HUES48 (cell line): Measurements from ENCODE around the gene FBXW7.

Source experiments
- H3K27ac ChIP-seq: one replicate; pipeline ENCODE4 v1.7.0; 2013; ENCODE audit warnings: low read depth, low read length, inconsistent platforms
- H3K27me3 ChIP-seq: 2 replicates; pipeline ENCODE4 v1.6.1; 2013; ENCODE audit warnings: mild to moderate bottlenecking, low read length; ENCODE audit not compliant: control insufficient read depth, insufficient read depth
- H3K36me3 ChIP-seq: 2 replicates; pipeline ENCODE4 v1.6.1; 2013; ENCODE audit warnings: low read length; ENCODE audit not compliant: control insufficient read depth, insufficient read depth
- H3K4me1 ChIP-seq: 2 replicates; pipeline ENCODE4 v1.6.1; 2013; ENCODE audit warnings: mild to moderate bottlenecking, low read length; ENCODE audit not compliant: control insufficient read depth, insufficient read depth
- H3K4me3 ChIP-seq: 2 replicates; pipeline ENCODE4 v1.5.1; 2013; ENCODE audit warnings: mild to moderate bottlenecking, low read depth, low read length
- H3K9ac ChIP-seq: 2 replicates; pipeline ENCODE4 v1.6.1; 2013; ENCODE audit warnings: mild to moderate bottlenecking, low read depth, low read length, moderate library complexity
- H3K9me3 ChIP-seq: 2 replicates; pipeline ENCODE4 v1.6.1; 2013; ENCODE audit warnings: low read length; ENCODE audit not compliant: control insufficient read depth, insufficient read depth

The FBXW7 gene

GRCh38 chr4:152535903-152536544, at the start of gene FBXW7:
Gene FBXW7 (minus strand): TSS chr4:152536092. CDS start chr4:152411803, 124,289 bp downstream.
- peak within 1 kb of the TSS; percentile 85 for H3K9ac ChIP-seq
- H3K4me1 ChIP-seq, result peaks cover 20% of the 10 kb centered on the region
- H3K27ac ChIP-seq, result peak within 1 kb of the TSS; percentile 92
- H3K4me3 ChIP-seq, result peak within 1 kb of the TSS; percentile 81
- peaks cover 16% of the 10 kb centered on the region for H3K36me3 ChIP-seq
- H3K9me3 ChIP-seq, result peaks cover 3% of the 10 kb centered on the region; the same call in 1 of the 2 replicates
- H3K27me3 ChIP-seq, result no peaks in the 10 kb centered on the region; the same call in 1 of the 2 replicates

GRCh38 chr4:152585023-152585441, 49.1 kb upstream of the FBXW7 start:
- no peaks in the 10 kb centered on the region for H3K36me3 ChIP-seq

GRCh38 chr4:152581536-152582160, 45.8 kb upstream of the FBXW7 start:
- no peak overlapping the region for H3K4me3 ChIP-seq
- no peak overlapping the region for H3K9ac ChIP-seq
- H3K27me3 ChIP-seq, result no peaks in the 10 kb centered on the region
- 0 out of 2 replicates have a peak, but pooled peaks cover 9% of the 10 kb centered on the region for H3K4me1 ChIP-seq
- H3K36me3 ChIP-seq, result no peaks in the 10 kb centered on the region
- no peak overlapping the region for H3K27ac ChIP-seq
- no peaks in the 10 kb centered on the region for H3K9me3 ChIP-seq

More at GRCh38 chr4:152585023-152585441, 49.1 kb upstream of the FBXW7 start:
- no peak overlapping the region for H3K9ac ChIP-seq
- H3K27ac ChIP-seq, result no peak overlapping the region
- H3K9me3 ChIP-seq, result no peaks in the 10 kb centered on the region
- no peaks in the 10 kb centered on the region for H3K27me3 ChIP-seq
- H3K4me3 ChIP-seq, result no peak overlapping the region
- H3K4me1 ChIP-seq, result no peaks in the 10 kb centered on the region

GRCh38 chr4:152579916-152580315, 44.0 kb upstream of the FBXW7 start:
- H3K9me3 ChIP-seq, result no peaks in the 10 kb centered on the region
- H3K36me3 ChIP-seq, result no peaks in the 10 kb centered on the region
- no peaks in the 10 kb centered on the region for H3K27me3 ChIP-seq
- H3K27ac ChIP-seq, result no peak overlapping the region
- no peak overlapping the region for H3K4me3 ChIP-seq
- H3K9ac ChIP-seq, result no peak overlapping the region
- H3K4me1 ChIP-seq, result 0 out of 2 replicates have a peak, but pooled peaks cover 9% of the 10 kb centered on the region

GRCh38 chr4:152579107-152579764, 43.3 kb upstream of the FBXW7 start:
- no peak overlapping the region for H3K4me3 ChIP-seq
- no peaks in the 10 kb centered on the region for H3K9me3 ChIP-seq
- H3K36me3 ChIP-seq, result no peaks in the 10 kb centered on the region
- 0 out of 2 replicates have a peak, but pooled peaks cover 9% of the 10 kb centered on the region for H3K4me1 ChIP-seq
- H3K27ac ChIP-seq, result no peak overlapping the region
- no peak overlapping the region for H3K9ac ChIP-seq
- H3K27me3 ChIP-seq, result no peaks in the 10 kb centered on the region

- Histone ChIP-seq H3K4me3 (no peak overlapping the region), H3K27me3 (no peaks in the 10 kb centered on the region), H3K27ac (no peak overlapping the region), H3K36me3 (no peaks in the 10 kb centered on the region), H3K9ac (no peak overlapping the region), H3K9me3 (no peaks in the 10 kb centered on the region), H3K4me1 (0 out of 2 replicates have a peak, but pooled peaks cover 9% of the 10 kb centered on the region)
These were observed 42.8 kb upstream of the FBXW7 start for GRCh38 chr4:152578670-152579069.

- Histone ChIP-seq H3K27me3 (no peaks in the 10 kb centered on the region), H3K4me1 (0 out of 2 replicates have a peak, but pooled peaks cover 9% of the 10 kb centered on the region), H3K27ac (no peak overlapping the region), H3K9ac (no peak overlapping the region), H3K4me3 (no peak overlapping the region), H3K9me3 (no peaks in the 10 kb centered on the region), H3K36me3 (no peaks in the 10 kb centered on the region)
These were observed 42.0 kb upstream of the FBXW7 start for GRCh38 chr4:152577708-152578396.

GRCh38 chr4:152575533-152575932, 39.6 kb upstream of the FBXW7 start:
- H3K9ac ChIP-seq, result no peak overlapping the region
- H3K27ac ChIP-seq, result no peak overlapping the region
- H3K36me3 ChIP-seq, result no peaks in the 10 kb centered on the region
- 0 out of 2 replicates have a peak, but pooled peaks cover 9% of the 10 kb centered on the region for H3K4me1 ChIP-seq
- no peaks in the 10 kb centered on the region for H3K27me3 ChIP-seq
- H3K9me3 ChIP-seq, result no peaks in the 10 kb centered on the region
- H3K4me3 ChIP-seq, result no peak overlapping the region

GRCh38 chr4:152573861-152574260, 38.0 kb upstream of the FBXW7 start:
- H3K4me1 ChIP-seq, result 0 out of 2 replicates have a peak, but pooled peaks cover 8% of the 10 kb centered on the region
- no peak overlapping the region for H3K9ac ChIP-seq
- no peak overlapping the region for H3K4me3 ChIP-seq
- no peaks in the 10 kb centered on the region for H3K36me3 ChIP-seq
- no peak overlapping the region for H3K27ac ChIP-seq
- no peaks in the 10 kb centered on the region for H3K27me3 ChIP-seq
- H3K9me3 ChIP-seq, result no peaks in the 10 kb centered on the region

GRCh38 chr4:152572417-152573086, 36.7 kb upstream of the FBXW7 start:
- H3K9ac ChIP-seq, result no peak overlapping the region
- H3K9me3 ChIP-seq, result no peaks in the 10 kb centered on the region
- no peaks in the 10 kb centered on the region for H3K4me1 ChIP-seq
- H3K36me3 ChIP-seq, result no peaks in the 10 kb centered on the region
- no peak overlapping the region for H3K27ac ChIP-seq
- no peaks in the 10 kb centered on the region for H3K27me3 ChIP-seq
- H3K4me3 ChIP-seq, result no peak overlapping the region
